ENCODE data around the gene NAGS. TPM values are rescaled to one million over a fixed set of nuclear protein-coding genes. Genes with fewer than 3 reads are reported as not detected.

Gene NAGS
- total and polyA plus RNA-seq, 10 of the 15 experiments (the other 5 are each of a cell fraction or from before 2014, with no cell fraction given): 0.11 to 1.6 (median 0.64) TPM; not detected in 1

GRCh38 chr17:44000141-44000860 lies 4.1 kb upstream of the NAGS start:
- no peaks in the 10 kb centered on the region; the same call in 1 of the 2 replicates for H3K4me1 ChIP-seq (ENCODE audit: control insufficient read depth, insufficient read depth, low read length)
- FAIRE-seq (no peak), DNase-seq (ENCODE audit: low read depth, low spot score) (no peak), ATAC-seq (no peak)
- H3K79me2 ChIP-seq (ENCODE audit: control insufficient read depth, insufficient read depth, low read length): no peaks in the 10 kb centered on the region
- H3K27me3 ChIP-seq (replicated peaks in 1 of 2; ENCODE audit: control insufficient read depth in 2 of 2, insufficient read depth in 2 of 2, low read length in 1 of 2): peaks cover 4 to 7% of the 10 kb centered on the region in 2 experiments
- H3K36me3 ChIP-seq (ENCODE audit: control insufficient read depth in 2 of 2, insufficient read depth in 2 of 2, low read length in 1 of 2): no peaks in the 10 kb centered on the region
- H3K4me3 ChIP-seq: no peak overlapping the region
- H4K20me1 ChIP-seq (ENCODE audit: control insufficient read depth, insufficient read depth): no peaks in the 10 kb centered on the region
- H3K27ac ChIP-seq (ENCODE audit: control insufficient read depth, insufficient read depth): no peak overlapping the region
- 35% methylated on average over 7 of the region's 12 CpGs for WGBS (ENCODE audit: insufficient coverage, insufficient replicate concordance, low lambda C conversion rate, missing lambda C conversion rate)
- no peaks in the 10 kb centered on the region for H3K9me3 ChIP-seq (replicated peaks; ENCODE audit: control insufficient read depth, insufficient read depth, low read length)
- TF ChIP-seq CEBPZ (IDR thresholded peaks at IDR 0.05; ENCODE audit: low read depth, low read length) (no peak), PML (IDR thresholded peaks at IDR 0.05; ENCODE audit: low read length) (no peak), KLF5 (IDR thresholded peaks at IDR 0.05; ENCODE audit: partially characterized antibody) (no peak), STAT1 (conservative IDR thresholded peaks at IDR 0.05) (no peak), ZNF384 (IDR thresholded peaks at IDR 0.05; ENCODE audit: borderline replicate concordance, low read depth, low read length) (no peak), STAT3 (IDR thresholded peaks at IDR 0.05; ENCODE audit: low read depth, low read length) (no peak), PKNOX1 (IDR thresholded peaks at IDR 0.05) (no peak), CBX3 (IDR thresholded peaks at IDR 0.05; ENCODE audit: borderline replicate concordance, low read depth) (no peak), SUZ12 (IDR thresholded peaks at IDR 0.05; ENCODE audit: unreplicated experiment) (no peak), RFX5 (IDR thresholded peaks at IDR 0.05; ENCODE audit: low read depth, low read length) (no peak)
- ChIA-PET RAD21 (ENCODE audit: unreplicated experiment) (no interaction called here), SMC1A (ENCODE audit: uncharacterized antibody, unreplicated experiment) (interaction anchor here (0.6 to 1.3 kb wide), 2 partner anchors 56 to 330 kb away, joined by 3 read pairs; no protein-coding TSS in a partner anchor), CTCF (interaction anchor here (1.1 kb wide), 1 partner anchor 42 kb away, joined by 5 read pairs; no protein-coding TSS in a partner anchor), POLR2A (no interaction called here)
- no peak overlapping the region for H3K4me2 ChIP-seq (ENCODE audit: control insufficient read depth, insufficient read depth)
- BruUV-seq (replicated peaks): no TSS peak
- intact Hi-C loops (cut with micrococcal nuclease; ENCODE audit: unreplicated experiment): no loop called here
- in situ Hi-C loops (cut with MboI): loop anchor here (25.0 kb wide), 1 partner anchor 788 kb away; the partner anchor contains the start of gene TMEM106A
- no peak overlapping the region for H2AFZ ChIP-seq (ENCODE audit: control insufficient read depth, low read depth, low read length)
- H3K9ac ChIP-seq (ENCODE audit: control insufficient read depth, insufficient read depth, low read length): no peak overlapping the region

Measured in GM12878 (cell line).